NCI-H2081 treated with DMSO at 0.1 percent for 48 hours (cell line): ENCODE measurements around the gene HS3ST4.
"Not testable (repeated sequence)": the region's sequence is repeated elsewhere in the genome, so short reads cannot be mapped to it uniquely, and the experiment has no call there.

Experiments
- DNase-seq: peaks from one replicate; lab custom pipeline; 2025; lab: John Stamatoyannopoulos, UW

The HS3ST4 gene

DNA sequence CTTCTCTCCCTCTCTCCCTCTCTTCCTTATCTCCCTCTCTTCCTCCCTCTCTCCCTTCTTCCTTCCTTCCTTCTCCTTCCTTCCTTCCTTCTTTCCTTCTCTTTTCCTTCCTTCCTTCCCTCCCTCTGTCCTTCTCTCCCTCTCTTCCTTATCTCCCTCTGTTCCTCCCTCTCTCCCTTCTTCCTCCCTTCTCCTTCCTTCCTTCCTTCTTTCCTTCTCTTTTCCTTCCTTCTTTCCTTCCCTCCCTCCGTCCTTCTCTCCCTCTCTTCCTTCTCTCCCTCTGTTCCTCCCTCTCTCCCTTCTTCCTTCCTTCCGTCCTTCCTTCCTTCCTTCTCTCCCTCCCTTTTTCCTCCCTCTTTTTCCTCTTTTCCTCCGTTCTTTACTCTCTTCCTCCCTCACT lies 38.6 kb downstream of the HS3ST4 start:
- no peak for DNase-seq

DNA sequence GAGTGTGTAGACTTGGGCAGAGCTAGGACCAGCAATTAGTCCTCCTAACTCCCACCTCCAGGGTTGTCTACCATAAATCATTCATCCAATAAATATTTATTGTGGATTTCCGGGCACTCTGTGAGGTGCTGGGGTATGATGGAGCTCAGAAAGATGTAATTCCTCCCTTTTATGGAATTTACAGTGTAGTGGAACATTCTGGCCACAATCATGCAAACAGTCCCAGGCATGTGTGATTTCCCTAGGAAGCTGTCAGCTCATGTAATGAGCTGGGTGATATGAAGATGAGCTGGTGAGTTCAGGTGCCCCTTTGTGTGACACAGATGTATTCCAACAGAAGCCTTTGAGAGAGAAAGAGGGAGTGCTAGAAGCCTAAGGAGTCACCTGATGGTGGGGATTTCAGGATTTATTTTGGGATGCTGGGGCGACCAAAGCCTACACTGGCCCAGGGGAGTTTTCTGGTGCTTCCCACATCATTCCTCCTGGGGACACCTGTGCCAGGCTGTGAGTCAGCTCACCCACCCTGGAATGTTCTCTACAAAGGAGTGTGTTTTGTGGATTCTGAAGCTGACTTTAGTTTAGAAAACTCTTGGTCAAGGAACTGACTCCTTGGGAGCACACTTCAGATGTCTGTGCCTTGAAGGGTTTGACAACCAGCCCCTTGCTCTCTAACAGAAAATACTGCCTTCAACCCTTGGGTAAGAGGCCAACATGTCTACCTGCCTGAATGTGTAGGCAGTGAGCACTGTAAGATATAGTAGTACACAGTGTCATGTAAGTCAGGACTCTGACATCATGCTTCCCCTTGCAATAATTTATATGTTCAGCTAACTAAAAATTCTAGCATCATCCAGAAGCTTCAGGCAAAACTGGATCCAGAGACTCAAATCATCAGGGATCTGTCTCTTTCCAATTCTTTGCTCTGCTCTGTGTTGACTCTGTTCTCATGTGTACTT lies 42.9 kb downstream of the HS3ST4 start:
- DNase-seq: no peak

DNA sequence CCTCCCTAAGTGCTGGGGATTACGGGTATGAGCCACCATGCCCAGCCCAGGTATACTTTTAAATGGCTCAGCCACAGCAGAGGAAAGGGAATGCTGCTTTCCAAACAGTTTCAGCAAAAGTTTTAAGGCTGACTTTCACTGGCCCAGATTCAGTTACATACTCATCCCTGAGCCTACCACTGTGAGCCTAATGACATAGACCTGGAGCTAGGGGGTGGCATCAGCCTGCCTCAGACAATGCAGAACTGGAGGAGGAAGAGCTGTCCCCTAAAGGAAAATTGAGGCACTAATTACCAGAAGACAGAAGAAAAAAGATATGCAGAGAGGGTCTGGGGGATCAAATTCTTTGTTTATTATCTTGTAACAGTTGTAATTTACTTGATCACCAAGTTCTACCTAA lies 43.9 kb downstream of the HS3ST4 start:
- DNase-seq: no peak

DNA sequence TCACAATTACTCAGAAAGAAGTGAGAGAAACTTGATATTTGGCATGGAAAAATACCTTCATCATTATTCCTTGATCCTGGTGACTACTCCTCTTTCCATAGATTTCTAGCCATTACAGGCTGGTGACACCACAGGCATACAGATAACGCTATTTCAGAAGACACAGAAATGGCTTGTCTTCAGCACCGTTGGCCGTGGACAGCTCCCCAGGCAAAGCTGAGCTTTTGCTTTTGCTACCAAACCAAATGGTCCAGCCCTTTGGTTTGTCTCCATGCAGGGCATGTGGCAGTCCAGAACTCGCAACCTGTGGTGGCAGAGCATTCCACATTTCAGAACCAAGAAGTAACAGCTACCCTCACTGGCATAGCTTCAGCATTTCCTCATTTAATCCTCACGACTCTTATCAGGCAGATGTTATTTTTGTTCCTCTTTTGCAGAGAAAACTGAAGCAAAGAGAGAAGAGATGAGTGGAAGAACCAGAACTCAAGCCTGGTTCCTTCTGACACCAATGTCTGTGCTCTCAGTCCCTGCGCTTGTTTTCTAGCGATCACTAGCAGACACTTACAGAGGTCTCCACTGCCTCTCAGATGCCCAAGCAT lies 55.5 kb downstream of the HS3ST4 start:
- DNase-seq: no peak

DNA sequence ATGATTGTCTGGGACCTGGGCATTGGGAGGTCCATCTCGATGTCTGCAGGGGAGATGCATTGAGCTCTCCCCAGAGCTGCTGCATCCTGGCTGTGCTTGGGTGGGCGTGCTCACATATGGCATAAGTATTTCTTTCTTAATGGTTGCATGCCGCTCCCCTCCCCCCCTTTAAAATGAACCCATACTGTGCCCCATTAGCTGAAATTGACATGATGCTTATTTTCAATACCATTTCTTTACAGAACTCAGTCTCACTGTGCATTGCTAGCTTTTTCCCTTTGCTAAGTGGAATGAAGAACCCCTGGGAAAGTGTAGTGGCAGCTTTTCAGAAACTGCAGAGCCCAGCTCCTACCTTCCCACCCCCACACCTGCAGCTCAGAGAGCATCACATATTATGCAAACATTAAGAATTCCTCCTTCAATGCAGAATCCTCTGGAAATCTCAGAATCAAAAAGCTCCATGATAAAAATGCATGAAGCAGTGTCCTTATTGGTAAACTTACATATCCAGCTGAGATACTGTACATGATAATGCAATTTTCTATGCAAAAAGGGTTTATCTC lies 56.4 kb downstream of the HS3ST4 start:
- DNase-seq: no peak

DNA sequence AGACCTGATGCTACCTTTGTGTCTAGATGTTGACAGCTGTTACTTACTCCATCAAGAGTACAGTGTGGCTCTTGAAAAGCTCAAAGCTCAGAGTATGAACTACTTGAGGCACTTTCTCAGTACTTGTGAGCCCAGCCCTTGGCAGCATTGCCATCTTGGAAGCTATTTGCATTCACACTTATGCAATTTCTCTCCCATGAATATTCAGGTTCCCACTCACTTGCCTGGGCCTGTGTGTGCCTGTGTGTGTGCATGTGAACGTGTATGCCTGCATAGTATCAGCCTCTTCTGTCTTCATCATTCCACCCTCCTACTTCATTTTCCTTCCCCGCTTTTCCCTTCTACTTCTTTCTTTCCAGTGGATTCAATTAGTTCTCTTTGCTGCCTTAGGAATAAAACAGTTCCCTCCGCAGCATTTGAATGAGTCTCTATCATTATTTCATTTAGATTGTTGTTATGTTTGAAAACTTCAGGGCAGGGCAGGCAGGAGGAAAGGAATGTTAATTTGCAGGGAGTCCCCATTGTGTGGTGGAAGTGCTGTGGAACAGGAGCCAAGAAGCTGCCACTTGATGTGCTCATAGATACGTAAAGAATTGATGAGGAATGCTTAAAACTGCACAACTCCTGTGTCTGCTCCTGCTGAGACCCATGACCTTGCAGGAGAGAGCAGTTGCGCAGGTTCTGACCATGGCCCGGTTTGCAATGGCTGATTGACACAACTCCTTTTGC lies 58.9 kb downstream of the HS3ST4 start:
- DNase-seq: no peak

DNA sequence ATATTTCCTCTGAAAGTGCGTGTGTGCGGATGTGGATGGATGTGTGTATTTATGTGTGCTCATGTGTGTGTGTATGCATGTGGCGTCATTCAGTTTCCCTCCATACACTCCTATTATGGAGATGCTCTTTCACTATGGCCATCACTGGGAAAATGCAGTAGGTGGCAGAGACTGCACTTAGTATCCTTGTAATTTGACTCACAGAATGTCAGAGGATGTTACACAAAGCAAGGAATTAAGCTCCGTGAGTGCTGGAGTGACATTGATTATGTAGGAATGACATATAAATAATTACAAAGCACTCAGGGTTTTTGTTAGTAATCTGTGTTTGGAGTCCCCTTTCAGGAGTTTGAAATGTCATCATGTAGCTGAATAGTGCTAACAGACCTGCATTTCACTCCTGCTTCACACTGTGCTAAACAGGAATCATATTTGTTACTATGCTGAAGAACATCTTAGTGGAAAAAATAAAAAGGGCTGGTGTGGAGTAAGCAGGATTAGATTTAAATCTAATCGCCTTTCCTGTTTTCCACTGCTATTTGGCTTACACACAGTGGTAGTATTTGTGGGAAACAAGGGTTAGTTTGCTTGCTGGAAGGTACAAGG lies 59.6 kb downstream of the HS3ST4 start:
- DNase-seq: no peak

DNA sequence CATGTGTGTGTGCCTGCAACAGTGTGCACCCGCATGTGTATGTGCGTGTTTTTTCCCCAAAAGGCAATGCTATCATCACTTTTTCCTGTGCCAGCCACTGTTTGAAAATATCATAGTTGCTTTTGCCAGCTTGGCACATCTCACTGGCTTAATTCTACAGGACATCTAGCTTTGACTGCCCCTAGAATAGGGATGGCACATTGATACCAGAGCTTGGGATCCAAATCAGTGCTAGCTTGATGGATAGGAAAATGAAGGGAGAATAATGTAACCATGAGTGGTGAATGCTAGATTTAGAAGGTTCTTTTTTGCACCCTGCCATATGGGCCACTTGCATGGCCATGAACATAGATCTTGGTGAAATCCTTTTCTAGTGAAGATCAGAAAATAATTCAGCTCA lies 72.7 kb downstream of the HS3ST4 start:
- no peak for DNase-seq

DNA sequence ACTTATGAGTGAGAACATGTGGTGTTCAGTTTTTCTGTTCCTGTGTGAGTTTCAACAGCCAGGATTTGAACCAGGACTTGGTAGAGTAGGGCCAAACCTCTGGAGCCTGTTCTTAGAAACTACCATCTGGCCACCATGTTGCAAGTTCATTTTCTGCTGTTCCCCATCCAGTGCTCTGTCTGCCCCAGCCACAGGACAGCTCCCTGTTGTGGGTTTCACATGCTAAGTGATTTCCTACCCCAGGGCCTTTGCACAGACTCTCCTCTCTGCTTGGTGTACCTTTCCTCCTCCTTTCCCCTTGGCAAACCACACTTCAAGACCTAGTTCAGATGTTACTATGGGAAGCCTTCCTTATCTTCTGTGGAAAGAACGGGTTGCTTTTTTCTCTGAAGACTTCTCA lies 79.5 kb downstream of the HS3ST4 start:
- DNase-seq: no peak

DNA sequence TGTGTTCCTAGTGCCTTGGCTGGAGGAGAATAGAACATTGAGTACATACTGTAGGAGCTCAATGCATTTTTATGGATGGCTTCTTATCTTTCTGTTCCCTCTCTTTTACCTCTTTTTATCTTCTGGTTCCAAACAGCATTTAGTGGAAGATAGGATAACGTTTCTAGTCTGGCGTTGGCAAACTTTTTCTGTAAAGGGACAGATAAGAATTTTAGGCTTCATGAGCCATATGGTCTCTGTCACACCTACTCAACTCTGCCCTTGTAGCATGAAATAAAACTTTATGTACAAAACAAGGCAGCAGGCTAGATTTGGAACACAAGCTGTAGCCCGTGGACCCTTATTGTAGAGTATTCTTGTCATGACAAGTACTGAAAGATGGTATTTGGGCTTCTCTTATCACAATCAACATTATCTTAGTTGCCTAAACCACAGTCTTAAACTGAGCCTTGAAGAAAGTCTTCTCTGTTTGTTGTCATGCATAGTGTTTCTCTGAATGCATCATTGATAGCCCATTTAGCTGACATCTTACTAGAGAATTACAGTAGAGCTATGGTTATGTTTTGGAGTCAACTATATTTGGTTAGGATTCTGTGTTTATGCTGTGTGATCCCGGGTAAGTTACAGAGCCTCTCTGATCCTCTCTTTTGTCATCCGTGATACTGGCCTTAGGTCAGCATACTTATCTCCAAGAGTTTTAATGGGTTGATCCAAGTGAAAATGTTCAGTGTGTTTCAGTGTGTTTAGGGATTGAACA lies 80.2 kb downstream of the HS3ST4 start:
- DNase-seq: no peak

DNA sequence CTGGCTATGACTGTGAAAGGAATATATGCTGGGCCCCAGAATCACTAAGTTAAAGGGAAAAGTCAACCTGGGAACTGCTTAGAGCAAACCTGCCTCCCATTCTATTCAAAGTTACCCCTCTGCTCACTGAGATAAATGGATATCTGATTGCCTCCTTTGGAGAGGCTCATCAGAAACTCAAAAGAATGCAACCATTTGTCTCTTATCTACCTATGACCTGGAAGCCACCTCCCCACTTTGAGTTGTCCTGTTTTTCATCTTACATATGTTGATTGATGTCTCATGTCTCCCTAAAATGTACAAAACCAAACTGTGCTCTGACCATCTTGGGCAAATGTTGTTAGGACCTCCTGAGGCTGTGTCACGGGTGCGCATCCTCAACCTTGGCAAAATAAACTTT lies 84.5 kb downstream of the HS3ST4 start:
- not testable (repeated sequence) for DNase-seq

DNA sequence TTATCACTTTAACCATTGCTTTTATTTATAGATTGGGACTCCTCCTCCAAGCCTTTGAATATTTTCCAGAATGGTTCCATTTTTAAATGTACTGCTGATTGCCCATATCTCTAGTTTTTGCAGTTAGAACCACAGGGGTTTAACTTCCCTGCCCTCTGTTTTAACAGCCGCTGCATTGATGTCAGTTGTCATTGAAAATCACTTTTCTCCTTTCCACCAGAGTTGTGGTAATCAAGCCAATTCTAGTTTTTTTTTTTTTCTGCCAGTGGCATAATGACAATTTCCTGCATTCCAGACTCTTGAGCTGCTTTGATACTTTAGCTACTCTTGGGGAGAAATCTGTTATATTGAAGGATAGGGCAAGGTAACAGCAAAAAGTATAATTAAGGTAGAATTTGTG lies 91.5 kb downstream of the HS3ST4 start:
- DNase-seq: no peak

DNA sequence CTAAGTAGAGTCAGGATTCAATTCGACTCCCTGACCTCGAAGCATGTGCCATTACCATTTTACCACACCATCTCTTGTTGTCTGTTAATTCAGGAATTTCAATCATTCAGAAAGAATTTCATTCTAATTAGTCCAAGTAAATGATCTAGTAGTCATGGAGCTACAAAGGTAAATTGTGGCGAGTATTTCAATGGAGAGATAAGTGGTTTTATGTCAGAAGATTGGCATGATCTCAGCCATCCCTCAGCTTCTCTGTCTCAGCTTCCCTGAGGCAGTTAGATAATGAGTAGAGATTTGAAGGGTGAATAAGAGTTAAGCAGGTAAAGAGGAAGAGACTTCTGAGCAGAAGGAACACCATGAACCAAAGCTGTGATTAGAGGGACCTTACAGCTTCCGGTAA lies 93.6 kb downstream of the HS3ST4 start:
- no peak for DNase-seq

DNA sequence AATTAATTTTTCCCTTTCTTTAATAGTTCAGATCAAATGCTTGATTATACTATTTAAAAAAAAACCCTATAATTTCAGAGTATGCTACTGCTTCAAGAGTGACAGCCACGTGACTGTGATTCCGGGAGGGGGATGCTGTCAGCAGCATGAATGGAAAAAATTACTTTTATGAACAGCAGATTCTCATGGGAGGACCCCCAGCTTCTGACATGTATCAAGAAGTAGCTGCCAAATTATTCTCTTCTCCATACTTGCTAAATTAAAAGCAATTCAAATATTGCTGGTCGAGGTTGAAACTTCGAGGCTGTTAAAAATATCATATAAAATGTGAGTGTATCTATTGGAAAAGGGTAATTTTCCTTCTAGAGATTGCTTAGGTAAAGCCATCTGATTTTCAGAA lies 95.0 kb downstream of the HS3ST4 start:
- DNase-seq: no peak

DNA sequence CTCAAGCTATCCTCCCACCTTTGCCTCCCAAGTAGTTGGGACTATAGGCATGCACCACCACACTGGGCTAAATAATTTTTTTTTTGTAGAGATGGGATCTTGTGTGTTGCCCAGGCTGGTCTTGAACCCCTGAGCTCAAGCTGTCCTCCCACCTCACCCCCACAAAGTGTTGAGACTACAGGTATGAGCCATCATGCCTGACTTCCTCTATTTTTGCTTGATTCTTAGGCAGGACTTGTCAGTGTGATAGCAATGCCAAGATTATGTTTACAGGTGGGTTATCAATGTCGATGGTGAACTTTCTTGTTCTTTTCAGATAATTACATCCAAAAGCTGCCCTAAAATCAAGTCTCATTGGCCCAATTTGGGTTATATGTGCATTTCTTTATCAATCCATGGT lies 96.9 kb downstream of the HS3ST4 start:
- DNase-seq: no peak

DNA sequence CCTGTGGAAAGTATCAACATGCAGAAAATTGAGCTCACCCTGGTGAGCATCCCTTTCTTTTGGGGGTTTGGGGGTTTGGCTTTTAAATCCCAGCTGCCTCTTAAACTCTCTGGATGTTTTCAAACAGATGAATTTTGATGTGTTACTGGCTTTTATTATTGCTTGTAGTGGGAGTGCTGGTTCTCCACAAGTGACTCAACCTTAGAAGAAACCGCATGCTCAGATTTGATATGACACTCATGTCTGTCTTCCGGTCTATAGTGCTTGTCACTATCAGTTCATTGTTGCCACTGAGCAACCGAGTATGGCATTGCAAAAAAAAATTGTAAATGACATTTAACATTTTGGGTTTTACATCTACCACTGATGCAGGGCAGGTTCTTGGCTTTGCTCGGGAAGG lies 104.5 kb downstream of the HS3ST4 start:
- DNase-seq: no peak

DNA sequence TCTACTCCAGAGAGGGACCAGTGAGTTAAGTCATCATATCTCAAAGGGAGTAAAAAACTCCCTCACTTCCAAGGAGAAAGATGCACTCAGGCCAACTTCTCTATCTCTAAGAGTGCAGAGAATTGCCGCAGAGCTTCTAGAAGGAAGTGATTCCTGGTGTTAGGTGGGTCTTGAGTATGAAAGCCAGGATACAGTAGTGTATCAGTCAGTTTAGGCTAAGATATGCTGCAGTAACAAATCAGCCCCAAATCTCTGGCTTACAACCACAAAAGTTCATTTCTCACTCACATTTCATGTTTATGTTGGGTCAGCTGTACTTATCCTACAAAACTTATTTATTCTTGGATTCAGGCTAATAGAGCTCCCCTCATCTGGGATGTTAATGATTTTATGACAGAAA lies 106.3 kb downstream of the HS3ST4 start:
- no peak for DNase-seq

DNA sequence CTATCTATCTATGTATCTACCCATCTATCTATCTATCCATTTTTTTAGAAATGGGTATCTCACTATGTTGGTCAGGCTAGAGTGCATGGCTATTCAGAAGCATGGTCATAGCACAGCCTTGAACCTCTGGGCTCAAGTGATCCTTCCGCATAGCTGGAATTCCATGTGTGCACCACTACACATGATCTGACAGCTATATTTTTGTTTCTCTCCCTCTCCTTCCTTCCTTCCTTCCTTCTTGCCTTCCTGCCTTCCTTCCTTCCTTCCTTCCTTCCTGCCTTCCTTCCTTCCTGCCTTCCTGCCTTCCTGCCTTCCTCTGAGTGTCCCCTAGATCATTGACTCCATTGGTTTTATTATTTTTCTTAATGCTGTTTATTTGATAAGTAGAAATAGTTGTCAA lies 108.1 kb downstream of the HS3ST4 start:
- DNase-seq: no peak

DNA sequence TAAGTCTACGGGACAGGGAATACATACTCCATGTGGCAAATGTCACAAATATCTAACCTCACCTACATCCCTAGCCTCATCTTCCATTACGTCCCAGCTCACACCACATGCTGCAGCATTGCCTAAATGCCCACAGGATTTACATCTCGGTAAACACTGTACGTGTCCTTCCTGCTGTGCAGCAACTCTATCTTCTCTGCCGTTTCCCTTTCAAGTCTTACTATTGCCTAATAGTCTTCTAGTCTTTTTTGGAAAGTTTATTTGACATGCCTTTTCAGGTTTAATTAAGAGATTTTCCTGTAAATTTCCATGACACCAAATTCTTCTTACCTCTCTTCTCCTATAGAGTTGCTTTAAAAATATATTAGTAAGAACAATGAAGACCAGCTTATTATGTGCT lies 120.5 kb downstream of the HS3ST4 start:
- no peak for DNase-seq

DNA sequence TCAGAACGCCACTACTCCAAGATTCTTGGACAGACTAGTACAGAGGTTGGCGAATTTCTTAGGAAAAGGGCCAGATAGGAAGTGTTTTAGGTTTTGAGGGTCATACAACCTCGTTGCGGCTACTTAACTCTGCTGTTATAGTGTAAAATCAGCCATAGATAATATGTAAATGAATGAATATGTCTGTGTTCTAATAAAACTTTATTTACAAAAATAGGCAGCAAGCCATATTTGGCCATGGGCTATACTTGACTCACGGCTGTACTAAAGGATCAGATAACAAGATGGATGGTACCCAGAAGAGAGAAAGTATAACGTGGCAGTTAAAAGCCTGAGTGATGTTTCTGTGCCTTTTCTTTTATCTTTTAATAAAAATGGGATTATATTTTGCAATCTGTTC lies 125.5 kb downstream of the HS3ST4 start:
- no peak for DNase-seq

DNA sequence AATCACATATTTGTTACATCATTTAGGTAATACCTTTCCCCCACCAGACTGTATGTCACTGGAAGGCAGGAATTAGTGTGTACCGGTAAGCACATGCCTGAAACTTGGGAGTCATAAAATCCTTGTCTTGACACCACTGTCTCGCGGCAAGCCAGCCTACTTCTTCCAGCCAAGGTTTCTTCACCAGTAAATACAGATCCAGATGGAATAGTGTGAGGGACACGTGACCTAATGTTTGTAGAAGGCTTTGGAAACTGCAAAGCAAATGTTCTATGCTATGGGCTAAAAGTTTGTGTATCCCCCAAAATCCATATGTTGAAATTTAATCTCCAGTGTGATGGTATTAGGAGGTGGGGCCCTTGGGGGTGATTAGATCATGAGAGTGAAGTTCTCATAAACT lies 126.1 kb downstream of the HS3ST4 start:
- DNase-seq: no peak

DNA sequence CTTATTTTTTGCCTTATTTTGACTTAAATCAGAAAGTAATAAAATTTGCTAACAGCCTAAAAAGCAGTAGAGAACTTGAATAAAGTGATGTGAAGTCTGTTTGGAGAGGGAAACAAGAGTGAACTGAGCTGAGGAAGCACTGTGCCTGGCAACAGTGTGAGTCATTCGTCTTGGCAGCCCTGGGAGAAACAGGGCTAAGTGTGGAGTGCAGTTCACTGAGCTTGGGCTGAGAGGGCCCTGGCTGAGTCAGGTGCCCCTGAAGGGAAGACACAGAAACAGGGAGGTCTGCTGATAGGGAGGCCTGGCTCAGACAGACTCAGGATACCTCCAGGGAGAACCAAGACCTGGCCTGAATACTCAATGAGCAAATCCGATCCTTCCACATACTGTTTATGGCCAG lies 132.1 kb downstream of the HS3ST4 start:
- DNase-seq: no peak
